Glutamatergic neuron (in vitro differentiated cells): Measurements from ENCODE around the gene PFKFB2. TPM values are rescaled to one million over a fixed set of nuclear protein-coding genes. Genes with fewer than 3 reads are reported as not detected.

ENCODE experiments used
- DNase-seq: peaks from one replicate; pipeline ENCODE4 v3.0.0; 2022
- H3K27ac Mint-ChIP-seq: one replicate; pipeline ENCODE4 v1.8.0; 2020; ENCODE audit warnings: mild to moderate bottlenecking, mixed read lengths, inconsistent platforms; ENCODE audit not compliant: unreplicated experiment
- H3K27me3 Mint-ChIP-seq: one replicate; pipeline ENCODE4 v1.8.0; 2020; ENCODE audit warnings: mild to moderate bottlenecking, moderate library complexity, mixed read lengths, inconsistent platforms; ENCODE audit not compliant: unreplicated experiment
- H3K36me3 Mint-ChIP-seq: one replicate; pipeline ENCODE4 v1.8.0; 2020; ENCODE audit warnings: mild to moderate bottlenecking, mixed read lengths, inconsistent platforms; ENCODE audit not compliant: unreplicated experiment
- H3K4me1 Mint-ChIP-seq: one replicate; pipeline ENCODE4 v1.8.0; 2020; ENCODE audit warnings: mild to moderate bottlenecking, low read depth, mixed read lengths, inconsistent platforms; ENCODE audit not compliant: unreplicated experiment
- H3K4me3 Mint-ChIP-seq: one replicate; pipeline ENCODE4 v1.8.0; 2020; ENCODE audit warnings: mild to moderate bottlenecking, mixed read lengths, inconsistent platforms; ENCODE audit not compliant: unreplicated experiment
- H3K9me3 Mint-ChIP-seq: one replicate; pipeline ENCODE4 v1.8.0; 2020; ENCODE audit warnings: mild to moderate bottlenecking, moderate library complexity, mixed read lengths, inconsistent platforms; ENCODE audit not compliant: unreplicated experiment
- total RNA-seq: library from RNA; stranded (reverse); fragmentation: NEBNext Ultra II Directional; extraction: Animal tissue kit (Norgen Biotek cat#: 25700); gene quantifications from one replicate; pipeline ENCODE4 v1.2.1, GENCODE V29; 2021; ENCODE audit not compliant: unreplicated experiment
- TF ChIP-seq, protein P1 (sequence below): fragments of 200-600 bp; sonication (generic); IDR thresholded peaks from one replicate; pipeline ENCODE4 v1.5.0; 2021; ENCODE audit not compliant: partially characterized antibody, unreplicated experiment

Gene PFKFB2
- total RNA-seq, 1 donor from 2014 or later, result 3.6 TPM

DNA sequence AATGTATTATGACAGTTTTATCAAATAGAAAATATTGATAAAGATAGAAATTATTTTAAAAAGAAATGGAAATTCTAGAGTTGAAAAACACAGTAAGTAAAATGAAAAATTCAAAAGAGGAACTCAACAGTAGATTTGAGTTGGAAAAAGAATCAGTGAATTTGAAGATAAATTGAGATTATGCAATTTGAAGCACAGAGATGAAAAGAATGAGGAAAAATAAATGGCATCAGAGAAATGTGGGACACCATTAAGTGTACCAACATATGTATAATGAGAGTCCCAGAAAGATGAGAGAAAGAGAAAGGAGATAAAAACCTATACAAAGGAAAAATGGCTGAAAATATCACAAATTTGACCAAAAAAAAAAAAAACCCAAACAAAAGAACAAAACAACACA is 76.0 kb downstream of the PFKFB2 start:
- peaks cover 11% of the 10 kb centered on the region for H3K9me3 Mint-ChIP-seq
- peaks cover 2% of the 10 kb centered on the region for H3K27me3 Mint-ChIP-seq
- TF ChIP-seq, protein P1, sequence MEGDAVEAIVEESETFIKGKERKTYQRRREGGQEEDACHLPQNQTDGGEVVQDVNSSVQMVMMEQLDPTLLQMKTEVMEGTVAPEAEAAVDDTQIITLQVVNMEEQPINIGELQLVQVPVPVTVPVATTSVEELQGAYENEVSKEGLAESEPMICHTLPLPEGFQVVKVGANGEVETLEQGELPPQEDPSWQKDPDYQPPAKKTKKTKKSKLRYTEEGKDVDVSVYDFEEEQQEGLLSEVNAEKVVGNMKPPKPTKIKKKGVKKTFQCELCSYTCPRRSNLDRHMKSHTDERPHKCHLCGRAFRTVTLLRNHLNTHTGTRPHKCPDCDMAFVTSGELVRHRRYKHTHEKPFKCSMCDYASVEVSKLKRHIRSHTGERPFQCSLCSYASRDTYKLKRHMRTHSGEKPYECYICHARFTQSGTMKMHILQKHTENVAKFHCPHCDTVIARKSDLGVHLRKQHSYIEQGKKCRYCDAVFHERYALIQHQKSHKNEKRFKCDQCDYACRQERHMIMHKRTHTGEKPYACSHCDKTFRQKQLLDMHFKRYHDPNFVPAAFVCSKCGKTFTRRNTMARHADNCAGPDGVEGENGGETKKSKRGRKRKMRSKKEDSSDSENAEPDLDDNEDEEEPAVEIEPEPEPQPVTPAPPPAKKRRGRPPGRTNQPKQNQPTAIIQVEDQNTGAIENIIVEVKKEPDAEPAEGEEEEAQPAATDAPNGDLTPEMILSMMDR, result no peak
- peaks cover 25% of the 10 kb centered on the region for H3K36me3 Mint-ChIP-seq
- no peaks in the 10 kb centered on the region for H3K4me1 Mint-ChIP-seq
- no peak overlapping the region for H3K27ac Mint-ChIP-seq
- no peak overlapping the region for H3K4me3 Mint-ChIP-seq
- DNase-seq, result no peak

Other genes starting within 250 kb of the PFKFB2 start
- gene IL20, start 187.7 kb upstream of the PFKFB2 start, total RNA-seq, result not detected
- not detected for gene IL24, start 155.8 kb upstream of the PFKFB2 start, total RNA-seq
- gene FCMR, start 131.3 kb upstream of the PFKFB2 start, total RNA-seq, result not detected
- not detected for gene PIGR, start 106.8 kb upstream of the PFKFB2 start, total RNA-seq
- not detected for gene FCAMR, start 82.8 kb upstream of the PFKFB2 start, total RNA-seq
- not detected for gene C1orf116, start 20.5 kb upstream of the PFKFB2 start, total RNA-seq
- gene YOD1, start 2.1 kb upstream of the PFKFB2 start, total RNA-seq, result 7.9 TPM
- gene C4BPB, start 35.6 kb downstream of the PFKFB2 start, total RNA-seq, result not detected
- not detected for gene C4BPA, start 51.0 kb downstream of the PFKFB2 start, total RNA-seq